NCI-H2227 (cell line): ENCODE data around the gene RIBC1.
"Not testable (repeated sequence)": the region's sequence is repeated elsewhere in the genome, so short reads cannot be mapped to it uniquely, and the experiment has no call there.

Experiments used
- DNase-seq: peaks from one replicate; lab custom pipeline; 2025; ENCODE audit not compliant: unreplicated experiment; lab: John Stamatoyannopoulos, UW

The RIBC1 gene

GRCh38 chrX:53422861-53423306 is at the start of gene RIBC1:
TSS of gene RIBC1 (plus strand) at chrX:53422873. CDS start at chrX:53426277, 3,404 bp downstream.
- no peak for DNase-seq

- no peak for DNase-seq
Observed at GRCh38 chrX:53373307-53373706, 49.4 kb upstream of the RIBC1 start.

- no peak for DNase-seq
Observed at GRCh38 chrX:53374222-53374820, 48.4 kb upstream of the RIBC1 start.

GRCh38 chrX:53374923-53375322 is 47.8 kb upstream of the RIBC1 start:
- no peak for DNase-seq

GRCh38 chrX:53376888-53377287 is 45.8 kb upstream of the RIBC1 start:
- DNase-seq, result no peak

GRCh38 chrX:53377464-53377863 is 45.2 kb upstream of the RIBC1 start:
- no peak for DNase-seq

GRCh38 chrX:53379008-53379710 is 43.5 kb upstream of the RIBC1 start:
- no peak for DNase-seq

- DNase-seq, result no peak
Observed at GRCh38 chrX:53379747-53380146, 42.9 kb upstream of the RIBC1 start.

- DNase-seq, result no peak
Observed at GRCh38 chrX:53383376-53384076, 39.1 kb upstream of the RIBC1 start.

GRCh38 chrX:53395605-53396298 is 26.9 kb upstream of the RIBC1 start:
- no peak for DNase-seq

GRCh38 chrX:53398216-53398615 is 24.5 kb upstream of the RIBC1 start:
- no peak for DNase-seq

GRCh38 chrX:53403535-53403934 is 19.1 kb upstream of the RIBC1 start:
- no peak for DNase-seq

GRCh38 chrX:53412446-53412845 is 10.2 kb upstream of the RIBC1 start:
- DNase-seq, result no peak

- not testable (repeated sequence) for DNase-seq
Observed at GRCh38 chrX:53420351-53420750, 2.3 kb upstream of the RIBC1 start.

- DNase-seq, result no peak
Observed at GRCh38 chrX:53421125-53421524, 1.5 kb upstream of the RIBC1 start.

- peak; percentile 90 for DNase-seq
Observed at GRCh38 chrX:53421772-53422085, 944 bp upstream of the RIBC1 start.

GRCh38 chrX:53422086-53422860 is 400 bp upstream of the RIBC1 start, which contains the start of gene SMC1A:
TSS of gene SMC1A (minus strand) at chrX:53422654. CDS start at chrX:53422600, 54 bp downstream.
- peak; percentile 99 for DNase-seq

- no peak for DNase-seq
Observed at GRCh38 chrX:53429755-53430154, 7.1 kb downstream of the RIBC1 start.

- DNase-seq, result no peak
Observed at GRCh38 chrX:53430231-53430630, 7.6 kb downstream of the RIBC1 start.
